ENCODE data around the gene PREX1.

DNA sequence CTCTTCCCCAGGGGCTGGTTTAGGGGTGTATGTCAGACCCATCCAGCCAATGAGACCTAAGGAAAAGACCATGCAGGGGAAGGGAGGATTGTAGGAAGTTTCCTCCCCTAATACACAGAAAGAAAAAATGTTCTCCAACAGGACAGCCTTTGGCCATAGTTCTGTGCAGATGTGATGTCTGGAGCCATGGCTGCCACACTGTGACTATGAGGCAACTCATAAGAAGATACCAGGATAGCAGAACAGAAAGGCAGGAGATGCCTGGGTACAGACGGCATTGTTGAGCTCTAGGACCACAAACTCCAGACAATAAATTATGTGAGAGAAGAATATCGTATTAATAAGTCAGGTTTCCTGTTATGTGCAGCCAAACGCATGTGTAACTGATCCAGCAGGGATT is 156.7 kb downstream of the PREX1 start:
- TF ChIP-seq, protein P1, sequence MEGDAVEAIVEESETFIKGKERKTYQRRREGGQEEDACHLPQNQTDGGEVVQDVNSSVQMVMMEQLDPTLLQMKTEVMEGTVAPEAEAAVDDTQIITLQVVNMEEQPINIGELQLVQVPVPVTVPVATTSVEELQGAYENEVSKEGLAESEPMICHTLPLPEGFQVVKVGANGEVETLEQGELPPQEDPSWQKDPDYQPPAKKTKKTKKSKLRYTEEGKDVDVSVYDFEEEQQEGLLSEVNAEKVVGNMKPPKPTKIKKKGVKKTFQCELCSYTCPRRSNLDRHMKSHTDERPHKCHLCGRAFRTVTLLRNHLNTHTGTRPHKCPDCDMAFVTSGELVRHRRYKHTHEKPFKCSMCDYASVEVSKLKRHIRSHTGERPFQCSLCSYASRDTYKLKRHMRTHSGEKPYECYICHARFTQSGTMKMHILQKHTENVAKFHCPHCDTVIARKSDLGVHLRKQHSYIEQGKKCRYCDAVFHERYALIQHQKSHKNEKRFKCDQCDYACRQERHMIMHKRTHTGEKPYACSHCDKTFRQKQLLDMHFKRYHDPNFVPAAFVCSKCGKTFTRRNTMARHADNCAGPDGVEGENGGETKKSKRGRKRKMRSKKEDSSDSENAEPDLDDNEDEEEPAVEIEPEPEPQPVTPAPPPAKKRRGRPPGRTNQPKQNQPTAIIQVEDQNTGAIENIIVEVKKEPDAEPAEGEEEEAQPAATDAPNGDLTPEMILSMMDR (IDR thresholded peaks at IDR 0.05): no peak
- TF ChIP-seq POLR2A (IDR thresholded peaks at IDR 0.05): no peak
